Activated gamma-delta T cell treated with Interleukin-2 at 50 U/mL for 16 hours (primary cell): Measurements from ENCODE around the gene KIF13A.
"Not testable (repeated sequence)": the region's sequence is repeated elsewhere in the genome, so short reads cannot be mapped to it uniquely, and the experiment has no call there.

Experiments used
- DNase-seq: peaks from one replicate; pipeline ENCODE4 v3.0.0-alpha.2; 2020

Gene KIF13A

GRCh38 chr6:17842934-17843821 is 144.3 kb downstream of the KIF13A start:
- no peak for DNase-seq

- no peak for DNase-seq
Observed at GRCh38 chr6:17842014-17842776, 145.2 kb downstream of the KIF13A start.

DNA sequence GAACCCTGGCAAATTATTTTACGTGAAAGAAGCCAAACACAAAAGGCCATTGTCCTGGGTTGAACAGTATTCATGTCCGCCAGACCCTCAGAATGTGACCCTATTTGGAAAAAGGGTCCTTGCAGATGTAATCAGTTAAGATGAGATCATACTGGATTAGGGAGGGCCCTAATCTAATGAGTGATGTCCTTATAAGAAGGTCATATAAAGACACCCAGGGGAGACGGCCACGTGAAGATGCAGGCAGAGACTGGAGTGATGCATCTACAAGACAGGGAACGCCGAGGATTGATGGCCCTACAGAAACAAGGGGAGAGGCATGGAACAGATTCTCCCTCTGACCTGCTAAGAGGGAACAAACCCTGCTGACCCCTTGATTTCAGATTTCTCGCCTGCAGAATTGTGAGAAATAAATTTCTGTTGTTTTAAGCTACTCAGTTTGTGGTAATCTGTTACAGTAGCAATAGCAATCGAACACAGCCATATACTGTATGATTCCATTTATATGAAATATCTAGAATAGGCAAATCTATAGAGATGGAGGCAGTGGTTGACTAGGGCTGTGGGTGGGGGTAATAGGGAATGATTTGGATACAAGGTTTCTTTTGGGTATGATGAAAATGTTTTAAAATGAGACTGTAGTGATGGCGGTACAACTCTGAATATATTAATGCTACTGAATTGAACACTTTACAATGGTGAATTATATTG is 147.8 kb downstream of the KIF13A start:
- no peak for DNase-seq

GRCh38 chr6:17836293-17836692 is 151.1 kb downstream of the KIF13A start:
- DNase-seq, result no peak

DNA sequence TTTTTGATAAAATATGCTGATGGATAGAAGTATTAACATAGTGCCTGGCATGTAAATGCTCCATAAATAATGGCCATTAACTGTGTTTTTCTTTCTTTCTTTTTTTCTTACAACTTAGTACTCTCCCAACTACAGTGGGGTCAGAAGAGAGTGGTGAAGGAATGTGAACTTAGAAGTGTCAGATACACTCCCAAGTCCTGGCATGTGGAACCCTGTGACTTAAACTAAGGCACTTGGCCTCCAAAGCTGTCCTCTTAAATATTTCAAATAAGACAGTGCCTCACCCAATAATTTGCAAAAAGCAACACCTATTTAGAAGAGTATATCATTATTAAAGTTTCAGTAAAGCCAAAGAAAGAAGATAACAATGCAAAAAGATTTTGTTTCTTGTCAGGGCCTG is 151.7 kb downstream of the KIF13A start:
- DNase-seq, result no peak

- no peak for DNase-seq
Observed at GRCh38 chr6:17831135-17831534, 156.3 kb downstream of the KIF13A start.

GRCh38 chr6:17829905-17830304 is 157.5 kb downstream of the KIF13A start:
- DNase-seq, result no peak

DNA sequence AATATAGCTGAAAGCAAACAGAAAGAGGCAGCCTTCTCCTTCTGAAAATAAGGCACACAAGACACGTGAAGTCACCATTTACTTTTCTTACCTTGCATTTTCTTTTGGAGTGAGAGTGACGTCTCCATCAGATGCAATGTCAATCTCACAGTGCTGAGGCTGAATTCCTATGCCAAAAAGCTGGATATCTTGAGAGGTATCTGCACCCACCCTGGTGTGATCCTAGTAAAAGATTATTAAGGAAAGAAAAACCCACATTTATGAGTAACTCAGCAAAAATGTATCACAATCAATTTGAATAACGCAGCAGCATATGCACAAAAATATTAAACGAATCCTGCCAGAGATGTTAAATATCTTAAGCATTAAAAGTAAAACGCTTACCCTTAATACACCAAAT is 159.3 kb downstream of the KIF13A start:
- DNase-seq, result no peak

- DNase-seq, result no peak
Observed at GRCh38 chr6:17826301-17826700, 161.1 kb downstream of the KIF13A start.

GRCh38 chr6:17820055-17820454 is 167.4 kb downstream of the KIF13A start:
- no peak for DNase-seq

DNA sequence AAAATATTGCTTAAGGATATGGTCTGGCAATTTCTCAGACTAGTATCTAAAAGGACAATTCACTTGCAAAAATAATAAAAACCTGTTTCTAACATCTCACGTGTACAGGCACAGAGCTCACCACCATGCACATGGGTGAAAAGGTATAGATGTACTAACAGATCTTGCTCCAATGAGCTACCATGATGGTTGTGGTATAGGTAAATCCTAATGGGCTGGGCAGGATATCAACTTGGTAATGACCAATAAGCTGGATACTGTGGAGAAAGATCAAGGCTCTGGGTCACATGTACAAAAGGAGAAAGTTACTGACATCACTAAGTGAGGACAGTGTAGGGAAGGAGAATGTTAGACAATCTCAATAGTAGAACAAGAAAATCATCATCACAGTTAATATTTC is 169.7 kb downstream of the KIF13A start:
- DNase-seq, result no peak

DNA sequence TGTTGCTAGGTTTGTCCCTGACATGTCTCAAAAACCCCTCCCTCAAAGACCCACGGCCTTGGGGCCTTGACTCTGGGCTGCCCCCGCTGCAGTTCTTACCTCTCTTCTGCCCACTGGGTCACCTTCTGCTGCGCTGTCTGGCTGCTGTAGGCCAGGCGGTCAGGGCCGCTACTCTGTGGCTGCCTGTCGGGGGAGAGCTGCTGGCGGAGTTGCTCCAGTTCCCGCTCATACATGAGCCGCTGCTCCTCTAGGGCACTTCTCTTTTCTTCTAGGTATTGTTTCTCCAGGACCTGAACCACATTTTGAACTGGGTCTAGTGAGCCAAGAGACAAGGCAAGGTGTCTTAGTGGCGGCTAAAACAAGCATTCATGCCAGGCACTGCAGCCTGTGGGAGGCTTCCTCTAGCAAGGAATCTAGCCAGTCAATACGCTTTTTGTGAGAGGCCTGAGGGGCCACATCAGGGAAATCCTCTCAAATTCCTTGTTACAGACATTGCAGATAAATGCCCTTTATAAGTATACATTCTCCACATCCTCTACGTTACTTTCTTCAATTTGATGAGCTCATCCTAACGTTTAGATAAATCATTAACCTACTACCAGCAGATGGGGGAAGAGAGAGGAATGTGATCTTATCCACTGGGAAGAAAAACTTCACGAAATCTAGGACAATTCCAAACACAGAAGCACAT is 170.4 kb downstream of the KIF13A start:
- DNase-seq, result no peak

GRCh38 chr6:17813542-17813941 is 173.9 kb downstream of the KIF13A start:
- no peak for DNase-seq

- no peak for DNase-seq
Observed at GRCh38 chr6:17812311-17812710, 175.1 kb downstream of the KIF13A start.

DNA sequence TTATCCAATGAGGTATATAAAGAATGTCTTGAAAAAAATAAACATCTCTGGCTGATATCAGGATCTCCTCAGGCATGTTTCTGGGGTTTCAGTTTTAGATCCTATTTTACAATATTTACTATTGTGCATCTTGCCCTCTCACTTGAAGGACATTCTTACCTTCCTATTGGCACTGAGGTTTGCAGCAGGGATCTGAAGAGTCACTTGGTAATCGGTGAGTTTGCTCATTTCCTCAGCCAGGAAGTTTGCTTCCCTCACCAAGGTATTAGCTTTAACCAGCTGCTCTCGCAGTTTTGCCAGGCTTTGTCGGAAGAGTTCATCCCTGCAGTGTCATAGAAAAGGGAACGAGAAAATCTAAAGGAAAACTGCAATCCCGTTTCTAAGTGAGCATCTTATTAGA is 178.8 kb downstream of the KIF13A start:
- DNase-seq, result no peak

- not testable (repeated sequence) for DNase-seq
Observed at GRCh38 chr6:17807431-17807830, 180.0 kb downstream of the KIF13A start.

- DNase-seq, result no peak
Observed at GRCh38 chr6:17803409-17803808, 184.0 kb downstream of the KIF13A start.

DNA sequence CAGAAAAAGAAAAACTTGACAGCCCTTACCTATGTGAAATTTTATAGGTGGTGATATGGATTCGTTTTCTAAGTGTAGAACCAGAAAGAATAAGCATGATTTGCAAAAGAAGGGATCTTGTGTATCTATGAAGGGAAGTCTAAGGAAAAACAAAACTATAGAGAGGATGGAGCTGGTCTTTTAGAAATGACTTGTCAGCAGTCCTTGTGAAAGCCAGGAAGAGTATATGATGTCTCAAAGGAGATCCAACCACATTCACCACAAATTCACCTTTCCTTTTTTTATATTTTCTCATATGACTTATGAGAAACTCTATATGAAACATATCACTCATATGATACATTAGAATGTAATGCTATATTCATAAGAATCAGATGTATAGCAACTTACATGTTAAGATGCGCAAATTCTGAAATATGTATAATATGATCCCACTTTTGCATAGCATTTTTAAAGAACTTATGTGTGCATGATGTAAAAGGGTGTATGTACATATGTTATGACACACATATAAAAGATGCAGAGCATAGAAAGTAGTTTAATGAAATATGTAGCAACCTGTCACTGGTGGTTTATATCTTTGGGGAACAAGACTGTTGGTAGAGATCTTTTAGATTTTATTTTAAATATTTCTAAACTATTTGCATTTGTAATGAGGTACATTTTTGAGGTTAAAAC is 188.8 kb downstream of the KIF13A start:
- no peak for DNase-seq

DNA sequence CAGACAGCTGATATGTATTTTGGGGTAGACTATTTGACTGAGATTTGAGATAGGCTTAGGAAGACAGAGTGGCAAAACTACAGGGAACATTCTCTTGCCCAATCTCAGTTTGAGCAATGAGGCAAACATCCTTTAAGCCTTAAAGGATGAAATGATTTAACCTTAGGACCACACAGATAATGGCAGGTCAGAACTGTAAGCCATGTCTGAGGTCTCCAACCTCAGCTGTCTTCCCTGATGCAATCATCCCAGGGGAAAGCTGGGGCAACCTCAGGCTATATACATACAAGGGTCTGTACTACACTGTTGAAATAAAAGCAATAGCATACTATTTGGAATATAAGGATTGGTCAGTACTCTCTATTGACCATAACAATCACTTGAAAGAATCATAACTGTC is 196.9 kb downstream of the KIF13A start:
- no peak for DNase-seq

DNA sequence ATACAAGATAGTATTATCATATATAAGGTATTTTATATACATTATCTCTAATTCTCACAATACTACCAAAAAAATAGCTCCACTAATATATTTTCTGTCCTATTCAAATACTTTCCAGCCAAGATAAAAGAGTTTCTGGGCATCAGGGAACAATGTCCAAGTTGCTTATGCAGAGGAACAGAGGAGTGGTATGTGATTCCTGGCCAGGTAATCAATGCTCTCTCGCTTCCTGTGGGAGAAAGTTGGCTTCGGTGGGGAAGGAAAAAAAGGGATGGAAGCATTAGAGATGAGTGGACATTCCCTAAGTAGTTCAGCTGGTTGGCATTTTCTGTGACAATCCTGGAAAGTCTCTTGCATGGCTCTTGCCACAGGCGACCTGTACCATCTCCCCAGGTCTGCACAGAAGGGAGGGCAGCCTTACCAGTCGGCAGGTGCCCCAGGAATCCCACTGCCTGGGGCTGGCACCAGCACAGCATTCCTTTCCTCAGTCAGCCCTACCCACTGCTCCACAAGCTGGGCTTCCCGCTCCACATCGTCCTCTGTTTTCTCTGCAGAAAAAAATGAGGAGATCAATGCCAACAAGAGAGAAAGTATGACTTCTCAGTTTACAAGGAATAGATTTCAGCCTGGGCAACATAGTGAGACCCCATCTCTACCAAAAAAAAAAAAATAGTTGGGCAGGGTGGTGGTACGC is 202.2 kb downstream of the KIF13A start:
- no peak for DNase-seq

GRCh38 chr6:17780061-17780460 is 207.4 kb downstream of the KIF13A start:
- no peak for DNase-seq

DNA sequence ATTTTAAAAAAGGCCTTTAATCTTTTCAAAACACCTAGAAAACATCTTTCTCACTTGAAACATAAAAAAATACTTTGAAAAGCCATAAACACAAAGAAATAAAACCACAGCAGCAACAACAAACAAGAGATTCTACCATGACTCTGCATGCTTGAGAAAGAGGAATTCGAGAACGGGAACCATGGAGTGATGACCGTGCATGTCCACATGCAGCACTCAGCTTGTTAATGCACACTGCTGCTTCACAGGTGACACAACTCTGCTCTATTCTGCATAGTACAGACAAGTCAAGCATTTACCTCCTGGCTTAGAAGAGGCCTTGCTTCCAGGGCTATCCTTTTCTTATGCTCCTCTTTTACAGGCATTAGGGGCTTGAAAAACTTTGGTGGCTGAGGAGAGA is 215.8 kb downstream of the KIF13A start:
- DNase-seq, result no peak
